ENCODE results near the gene PTCH1. TPM values are rescaled to one million over a fixed set of nuclear protein-coding genes. Genes with fewer than 3 reads are reported as not detected.

The PTCH1 gene
- total RNA-seq, 2 donors from 2014 or later, result 27.5 to 108 TPM

GRCh38 chr9:95452176-95452575, 64.6 kb downstream of the PTCH1 start:
- DNase-seq (ENCODE audit: low spot score), result no peak
- intact Hi-C loops (cut with DNase I), result no loop called here
- no peak for TF ChIP-seq POLR2A (IDR thresholded peaks at IDR 0.05)
- TF ChIP-seq POLR2AphosphoS5 (IDR thresholded peaks at IDR 0.05), result no peak
- TF ChIP-seq, protein P1, sequence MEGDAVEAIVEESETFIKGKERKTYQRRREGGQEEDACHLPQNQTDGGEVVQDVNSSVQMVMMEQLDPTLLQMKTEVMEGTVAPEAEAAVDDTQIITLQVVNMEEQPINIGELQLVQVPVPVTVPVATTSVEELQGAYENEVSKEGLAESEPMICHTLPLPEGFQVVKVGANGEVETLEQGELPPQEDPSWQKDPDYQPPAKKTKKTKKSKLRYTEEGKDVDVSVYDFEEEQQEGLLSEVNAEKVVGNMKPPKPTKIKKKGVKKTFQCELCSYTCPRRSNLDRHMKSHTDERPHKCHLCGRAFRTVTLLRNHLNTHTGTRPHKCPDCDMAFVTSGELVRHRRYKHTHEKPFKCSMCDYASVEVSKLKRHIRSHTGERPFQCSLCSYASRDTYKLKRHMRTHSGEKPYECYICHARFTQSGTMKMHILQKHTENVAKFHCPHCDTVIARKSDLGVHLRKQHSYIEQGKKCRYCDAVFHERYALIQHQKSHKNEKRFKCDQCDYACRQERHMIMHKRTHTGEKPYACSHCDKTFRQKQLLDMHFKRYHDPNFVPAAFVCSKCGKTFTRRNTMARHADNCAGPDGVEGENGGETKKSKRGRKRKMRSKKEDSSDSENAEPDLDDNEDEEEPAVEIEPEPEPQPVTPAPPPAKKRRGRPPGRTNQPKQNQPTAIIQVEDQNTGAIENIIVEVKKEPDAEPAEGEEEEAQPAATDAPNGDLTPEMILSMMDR (IDR thresholded peaks at IDR 0.05), result no peak
- Histone ChIP-seq H3K27me3 (replicated peaks; ENCODE audit: insufficient read depth) (no peaks in the 10 kb centered on the region), H3K9me3 (no peaks in the 10 kb centered on the region), H3K27ac (no peak overlapping the region), H3K4me3 (no peak overlapping the region), H3K4me1 (replicated peaks) (no peaks in the 10 kb centered on the region), H3K36me3 (peaks cover 0 to 17% of the 10 kb centered on the region in 2 donors)
- WGBS, result 98% methylated on average over 4 of the region's 4 CpGs

DNA sequence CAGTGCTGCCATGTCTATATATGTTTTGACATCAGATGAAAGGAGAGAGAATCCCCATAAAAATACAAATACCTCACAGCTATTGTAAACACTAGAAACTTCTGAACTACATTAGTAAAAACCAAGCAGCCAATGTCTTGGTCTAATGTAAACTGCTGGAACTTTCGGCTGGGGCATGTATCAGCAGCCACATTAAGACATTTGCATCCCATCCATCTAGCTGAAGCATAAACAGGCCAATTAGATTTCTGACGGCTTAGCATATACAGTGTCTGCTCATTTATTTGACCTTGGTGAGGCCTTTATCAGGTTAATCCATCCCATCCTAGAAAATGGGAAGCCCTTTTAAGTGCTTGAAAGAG, 65.7 kb downstream of the PTCH1 start:
- peaks cover 5 to 26% of the 10 kb centered on the region in 2 donors for H3K36me3 ChIP-seq
- no peak overlapping the region for H3K27ac ChIP-seq
- 41% methylated on average over 2 of the region's 2 CpGs for WGBS
- H3K4me3 ChIP-seq, result no peak overlapping the region
- DNase-seq (ENCODE audit: low spot score), result no peak
- H3K4me1 ChIP-seq (replicated peaks), result no peaks in the 10 kb centered on the region
- intact Hi-C loops (cut with DNase I), result no loop called here
- H3K9me3 ChIP-seq, result no peaks in the 10 kb centered on the region
- TF ChIP-seq POLR2A (IDR thresholded peaks at IDR 0.05) (no peak), POLR2AphosphoS5 (IDR thresholded peaks at IDR 0.05) (no peak)
- TF ChIP-seq, protein P1 (IDR thresholded peaks at IDR 0.05), result no peak
- no peaks in the 10 kb centered on the region for H3K27me3 ChIP-seq (replicated peaks; ENCODE audit: insufficient read depth)

DNA sequence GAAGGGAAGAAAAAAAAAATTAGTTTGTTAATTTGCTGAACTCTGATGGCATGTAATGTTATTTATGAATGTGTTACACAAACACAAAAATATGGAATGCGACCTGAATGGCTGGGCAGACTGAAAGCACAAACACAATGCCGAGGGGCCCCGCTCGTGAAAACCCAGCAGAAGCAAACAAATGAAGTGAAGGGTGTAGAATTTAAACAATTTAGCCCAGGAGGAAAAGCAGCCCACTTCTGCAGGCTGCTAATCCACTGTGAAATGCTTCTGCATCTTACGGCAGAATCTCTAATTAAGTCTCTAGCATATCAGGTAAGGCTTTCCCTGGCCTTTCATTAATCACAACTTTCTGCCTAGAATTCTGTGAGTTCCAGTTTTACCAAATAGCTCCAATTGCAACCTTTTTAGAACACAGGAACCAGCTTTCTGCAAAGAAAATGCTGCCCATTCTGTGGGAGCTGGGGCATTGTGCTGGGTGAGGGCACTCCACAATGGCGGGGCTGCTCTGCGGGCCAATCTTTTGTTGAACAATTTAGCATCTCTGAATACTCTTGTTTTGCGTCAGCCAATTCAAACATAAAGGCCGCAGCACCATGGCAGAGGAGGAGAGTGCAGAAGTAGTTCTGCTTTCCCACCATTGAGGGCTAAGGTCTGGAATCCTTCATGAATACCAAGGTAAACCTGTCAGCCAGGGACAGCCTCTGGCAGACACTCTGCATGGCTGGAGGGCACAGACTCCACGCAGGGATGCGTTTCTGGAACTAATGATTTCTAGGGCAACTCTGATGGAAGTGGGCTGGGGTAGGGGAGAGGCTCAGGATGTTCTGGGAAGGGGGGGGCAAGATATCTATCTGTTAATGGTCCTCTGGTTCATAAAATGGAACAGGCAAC, 66.4 kb downstream of the PTCH1 start:
- no peak for TF ChIP-seq POLR2AphosphoS5 (IDR thresholded peaks at IDR 0.05)
- H3K4me3 ChIP-seq, result no peak overlapping the region
- H3K27ac ChIP-seq, result no peak overlapping the region
- H3K27me3 ChIP-seq (replicated peaks; ENCODE audit: insufficient read depth), result no peaks in the 10 kb centered on the region
- H3K4me1 ChIP-seq (replicated peaks), result no peaks in the 10 kb centered on the region
- no peaks in the 10 kb centered on the region for H3K9me3 ChIP-seq
- intact Hi-C loops (cut with DNase I), result no loop called here
- WGBS, result 64% methylated on average over 11 of the region's 11 CpGs
- DNase-seq (ENCODE audit: low spot score), result no peak
- peaks cover 5 to 23% of the 10 kb centered on the region in 2 donors for H3K36me3 ChIP-seq

DNA sequence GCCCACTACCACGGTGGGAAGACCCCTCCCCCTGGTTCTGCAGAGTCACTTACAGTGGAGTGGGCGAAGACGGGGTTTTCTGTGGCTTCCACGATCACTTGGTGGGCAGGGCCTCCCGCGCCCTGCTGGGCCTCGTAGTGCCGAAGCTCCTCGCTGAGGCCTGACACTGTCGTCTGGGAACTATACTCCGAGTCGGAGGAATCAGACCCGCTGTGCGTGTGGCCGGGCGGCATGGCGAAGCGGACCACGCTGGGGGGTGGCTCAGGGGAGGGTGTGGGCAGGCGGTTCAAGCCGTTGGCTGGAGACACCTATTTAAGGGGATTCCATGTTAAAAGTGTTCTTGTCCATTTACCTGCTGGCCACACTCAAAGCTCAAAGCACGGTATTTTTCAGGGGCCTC, 67.8 kb downstream of the PTCH1 start:
- no peaks in the 10 kb centered on the region for H3K4me1 ChIP-seq (replicated peaks)
- no peak overlapping the region for H3K4me3 ChIP-seq
- no peaks in the 10 kb centered on the region for H3K9me3 ChIP-seq
- intact Hi-C loops (cut with DNase I), result no loop called here
- H3K27me3 ChIP-seq (replicated peaks; ENCODE audit: insufficient read depth), result no peaks in the 10 kb centered on the region
- no peak for DNase-seq (ENCODE audit: low spot score)
- no peak for TF ChIP-seq POLR2A (IDR thresholded peaks at IDR 0.05)
- TF ChIP-seq POLR2AphosphoS5 (IDR thresholded peaks at IDR 0.05), result no peak
- TF ChIP-seq, protein P1 (IDR thresholded peaks at IDR 0.05), result no peak
- no peak overlapping the region for H3K27ac ChIP-seq
- H3K36me3 ChIP-seq, result peaks cover 5 to 18% of the 10 kb centered on the region in 2 donors
- 90% methylated on average over 22 of the region's 22 CpGs for WGBS

DNA sequence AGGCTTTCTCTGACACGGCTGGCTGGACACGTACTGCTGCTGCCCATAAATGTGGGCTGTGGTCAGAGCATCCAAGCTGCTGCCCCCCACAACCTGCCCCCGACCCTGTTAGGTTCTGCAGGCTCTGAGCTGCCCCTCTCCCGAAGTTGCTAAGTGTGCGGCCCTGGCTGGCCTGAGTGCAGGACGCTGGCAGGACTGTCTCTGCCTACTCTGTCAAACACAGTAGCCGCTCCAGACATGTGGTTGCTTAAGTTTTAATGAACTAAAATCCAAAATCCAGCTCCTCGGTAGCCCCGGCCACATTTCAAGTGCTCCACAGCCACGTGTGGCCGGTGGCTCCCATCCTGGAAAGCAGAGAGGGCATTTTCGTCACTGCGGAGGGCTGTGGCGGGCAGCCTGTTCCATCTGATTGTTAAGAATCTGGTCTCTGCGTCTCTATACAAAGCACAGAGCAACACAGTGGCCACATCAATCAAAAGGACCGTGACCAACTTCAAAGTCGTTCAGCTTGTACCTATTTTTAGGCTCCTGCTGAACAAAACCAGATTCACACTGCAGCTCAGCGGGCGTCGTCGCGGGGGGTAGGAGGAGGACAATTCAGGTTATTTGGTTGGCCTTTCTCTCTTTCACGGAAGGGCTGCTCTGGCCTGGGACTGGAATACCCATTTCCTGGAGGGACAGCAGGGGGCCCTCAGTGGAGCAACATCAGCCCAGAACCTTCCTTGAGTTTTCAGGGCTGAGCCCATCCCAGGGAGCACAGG, 68.9 kb downstream of the PTCH1 start:
- no peak for DNase-seq (ENCODE audit: low spot score)
- H3K4me3 ChIP-seq, result no peak overlapping the region
- no peak overlapping the region for H3K27ac ChIP-seq
- 86% methylated on average over 23 of the region's 23 CpGs for WGBS
- no peaks in the 10 kb centered on the region for H3K9me3 ChIP-seq
- H3K27me3 ChIP-seq (replicated peaks; ENCODE audit: insufficient read depth), result no peaks in the 10 kb centered on the region
- intact Hi-C loops (cut with DNase I), result no loop called here
- peaks cover 5 to 18% of the 10 kb centered on the region in 2 donors for H3K36me3 ChIP-seq
- no peaks in the 10 kb centered on the region for H3K4me1 ChIP-seq (replicated peaks)
- TF ChIP-seq, protein P1 (IDR thresholded peaks at IDR 0.05), result peak in 1 of 4 experiments; percentile 12
- TF ChIP-seq POLR2A (IDR thresholded peaks at IDR 0.05) (no peak), POLR2AphosphoS5 (IDR thresholded peaks at IDR 0.05) (no peak)

Measured in prostate gland (tissue), 2 donors.